Measurements from ENCODE around the gene SEPTIN1.

The SEPTIN1 gene

DNA sequence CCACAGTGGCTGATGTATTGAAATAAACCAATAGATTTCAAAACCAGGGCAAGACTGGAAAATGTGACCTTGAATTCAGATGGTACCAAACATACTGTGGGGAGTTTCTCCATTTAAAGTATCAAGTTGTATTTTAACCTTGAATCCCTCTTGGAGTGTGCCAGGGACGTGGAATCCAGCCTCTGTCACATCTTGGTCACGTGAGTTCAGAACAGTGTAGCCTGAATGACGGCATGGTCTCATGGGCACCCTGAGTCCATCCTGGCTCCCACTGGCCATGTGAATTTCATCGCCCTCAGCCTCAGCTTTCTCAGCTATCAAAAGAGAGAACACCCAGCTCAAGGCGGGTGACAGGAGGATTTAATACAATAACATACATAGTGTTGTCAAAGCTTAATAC is 31.8 kb upstream of the SEPTIN1 start:
- H3K27ac ChIP-seq (replicated peaks; ENCODE audit: low read length): no peak overlapping the region
- no peak overlapping the region for H2AK5ac ChIP-seq (ENCODE audit: low read depth, low read length)
- no peak for DNase-seq (ENCODE audit: low spot score)
- no peak overlapping the region for H3K14ac ChIP-seq (ENCODE audit: low read length)
- WGBS, 2 donors (ENCODE audit: extremely low coverage in 2 of 2, insufficient read length in 2 of 2, insufficient replicate concordance in 1 of 2): no CpG with 5 or more reads among the region's 5 CpGs
- H3K79me1 ChIP-seq (ENCODE audit: low read depth, low read length): peaks cover 5% of the 10 kb centered on the region
- H3K9ac ChIP-seq (ENCODE audit: low read depth, low read length, poor library complexity): no peak overlapping the region
- H3K4ac ChIP-seq (ENCODE audit: low read length): no peak overlapping the region
- H4K91ac ChIP-seq (ENCODE audit: low read depth, low read length, poor library complexity): no peak overlapping the region
- no peaks in the 10 kb centered on the region for H3K27me3 ChIP-seq (ENCODE audit: control insufficient read depth in 3 of 3, insufficient read depth in 3 of 3, low read depth in 1 of 3, low read length in 3 of 3)
- H2AFZ ChIP-seq (ENCODE audit: low read length): no peak overlapping the region
- no peak overlapping the region for H2BK5ac ChIP-seq (ENCODE audit: low read length)
- H3K4me3 ChIP-seq (ENCODE audit: low read length in 2 of 2): no peak overlapping the region
- H3K36me3 ChIP-seq (replicated peaks in 1 of 2; ENCODE audit: control insufficient read depth in 2 of 2, insufficient read depth in 2 of 2, low read length in 2 of 2): peaks cover 19 to 80% of the 10 kb centered on the region in 2 donors
- H3K18ac ChIP-seq (ENCODE audit: low read length): no peak overlapping the region
- no peaks in the 10 kb centered on the region for H3K9me3 ChIP-seq (replicated peaks in 1 of 2; ENCODE audit: control insufficient read depth in 2 of 2, insufficient read depth in 1 of 2, low read depth in 1 of 2, low read length in 2 of 2)
- H2BK120ac ChIP-seq (ENCODE audit: low read depth, low read length): no peak overlapping the region
- H2BK12ac ChIP-seq (ENCODE audit: low read length): no peak overlapping the region
- no peak overlapping the region for H4K8ac ChIP-seq (ENCODE audit: low read depth, low read length)
- H3K4me2 ChIP-seq (ENCODE audit: insufficient read depth, low read length, poor library complexity, severe bottlenecking): no peak overlapping the region
- H2BK15ac ChIP-seq (ENCODE audit: low read length): no peak overlapping the region
- H3K23ac ChIP-seq (ENCODE audit: low read depth, low read length, poor library complexity): no peak overlapping the region
- peaks cover 2 to 3% of the 10 kb centered on the region in 2 donors for H3K4me1 ChIP-seq (ENCODE audit: control insufficient read depth in 2 of 2, insufficient read depth in 1 of 2, low read depth in 1 of 2, low read length in 2 of 2)

DNA sequence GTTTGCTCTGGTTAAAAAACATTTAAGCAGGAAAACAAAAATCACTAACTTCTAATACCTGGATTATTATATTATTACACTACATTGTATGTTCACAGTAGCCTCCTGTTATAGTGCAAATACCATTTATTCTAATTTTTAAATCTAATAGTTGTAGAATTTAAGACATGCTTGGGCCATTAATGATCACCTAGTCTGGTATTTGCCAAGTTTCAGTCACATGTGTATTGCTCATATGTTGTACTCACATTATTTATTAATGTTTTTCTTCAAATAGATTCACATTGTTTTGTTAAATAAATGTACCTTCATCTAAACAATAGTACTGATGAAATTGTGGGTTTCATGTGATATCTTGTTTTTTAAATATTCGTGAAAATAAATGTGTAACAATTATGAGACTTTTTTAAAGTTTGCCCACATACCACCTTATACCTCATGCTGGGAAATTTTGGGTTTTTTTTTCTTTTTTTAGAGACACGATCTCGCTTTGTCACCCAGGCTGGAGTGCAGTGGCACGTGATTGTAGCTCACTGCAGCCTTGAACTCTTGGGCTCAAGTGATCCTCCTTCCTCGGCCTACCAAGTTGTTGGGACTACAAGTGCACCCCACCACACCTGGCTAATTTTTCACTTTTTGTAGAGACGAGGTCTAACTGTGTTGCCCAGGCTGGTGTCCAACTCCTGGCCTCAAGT is 30.9 kb upstream of the SEPTIN1 start:
- Histone ChIP-seq H3K4me2 (ENCODE audit: insufficient read depth, low read length, poor library complexity, severe bottlenecking) (no peak overlapping the region), H3K23ac (ENCODE audit: low read depth, low read length, poor library complexity) (no peak overlapping the region), H2BK120ac (ENCODE audit: low read depth, low read length) (no peak overlapping the region), H2BK5ac (ENCODE audit: low read length) (no peak overlapping the region), H2AFZ (ENCODE audit: low read length) (no peak overlapping the region), H3K36me3 (replicated peaks in 1 of 2; ENCODE audit: control insufficient read depth in 2 of 2, insufficient read depth in 2 of 2, low read length in 2 of 2) (peaks cover 19 to 78% of the 10 kb centered on the region in 2 donors), H3K79me1 (ENCODE audit: low read depth, low read length) (peaks cover 5% of the 10 kb centered on the region), H3K4me3 (ENCODE audit: low read length in 2 of 2) (no peak overlapping the region), H2AK5ac (ENCODE audit: low read depth, low read length) (no peak overlapping the region), H3K14ac (ENCODE audit: low read length) (no peak overlapping the region), H3K4ac (ENCODE audit: low read length) (no peak overlapping the region), H2BK12ac (ENCODE audit: low read length) (no peak overlapping the region), H3K4me1 (ENCODE audit: control insufficient read depth in 2 of 2, insufficient read depth in 1 of 2, low read depth in 1 of 2, low read length in 2 of 2) (peaks cover 4 to 6% of the 10 kb centered on the region in 2 donors), H3K27me3 (ENCODE audit: control insufficient read depth in 3 of 3, insufficient read depth in 3 of 3, low read depth in 1 of 3, low read length in 3 of 3) (no peaks in the 10 kb centered on the region), H4K8ac (ENCODE audit: low read depth, low read length) (no peak overlapping the region), H3K9ac (ENCODE audit: low read depth, low read length, poor library complexity) (no peak overlapping the region), H2BK15ac (ENCODE audit: low read length) (no peak overlapping the region), H3K27ac (replicated peaks; ENCODE audit: low read length) (no peak overlapping the region), H3K9me3 (replicated peaks in 1 of 2; ENCODE audit: control insufficient read depth in 2 of 2, insufficient read depth in 1 of 2, low read depth in 1 of 2, low read length in 2 of 2) (no peaks in the 10 kb centered on the region), H3K18ac (ENCODE audit: low read length) (no peak overlapping the region), H4K91ac (ENCODE audit: low read depth, low read length, poor library complexity) (no peak overlapping the region)
- no CpG with 5 or more reads among the region's 6 CpGs for WGBS, 2 donors (ENCODE audit: extremely low coverage in 2 of 2, insufficient read length in 2 of 2, insufficient replicate concordance in 1 of 2)
- DNase-seq (ENCODE audit: low spot score): no peak

DNA sequence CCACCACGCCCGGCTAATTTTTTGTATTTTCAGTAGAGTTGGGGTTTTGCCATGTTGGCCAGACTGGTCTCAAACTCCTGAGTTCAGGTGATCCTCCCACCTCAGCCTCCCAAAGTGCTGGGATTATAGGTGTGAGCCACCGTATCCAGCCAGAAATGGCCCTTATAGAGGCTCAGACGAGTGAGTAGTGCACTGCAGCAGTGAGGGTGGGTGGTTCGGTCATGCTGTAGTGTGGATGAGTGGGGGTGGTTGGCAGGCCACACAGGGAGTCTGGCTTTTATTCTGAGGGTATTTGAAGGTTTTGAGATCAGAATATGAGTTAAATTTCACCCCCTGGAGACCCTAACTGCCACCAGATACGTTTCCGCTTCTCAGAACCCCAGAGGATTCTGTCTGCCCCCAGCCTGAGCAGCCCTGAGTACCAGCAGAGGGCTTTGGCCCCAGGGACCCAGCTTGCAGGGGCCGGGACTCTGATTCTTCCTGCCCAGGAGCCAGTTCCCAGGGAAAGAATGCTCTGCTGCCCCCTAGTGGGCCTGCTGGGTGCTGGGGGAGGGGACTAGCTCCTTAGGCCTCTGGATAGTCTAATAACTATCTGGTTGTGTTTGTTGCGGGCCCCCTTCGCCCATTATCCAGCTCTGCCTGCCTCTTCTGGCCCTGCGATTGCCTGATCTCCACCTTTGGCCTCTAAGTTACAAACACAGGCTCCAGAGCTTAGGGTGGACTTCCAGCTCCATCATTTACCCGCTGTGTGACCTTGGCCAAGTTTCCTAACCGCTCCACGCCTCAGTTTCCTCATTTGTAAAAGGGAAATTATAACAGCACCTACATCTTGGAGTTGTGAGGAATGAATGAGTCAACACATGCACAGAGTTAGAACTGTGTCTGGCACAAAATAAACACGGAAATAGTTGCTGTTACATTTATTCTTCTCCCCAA is 27.0 kb upstream of the SEPTIN1 start:
- Histone ChIP-seq H3K9ac (ENCODE audit: low read depth, low read length, poor library complexity) (no peak overlapping the region), H3K36me3 (replicated peaks in 1 of 2; ENCODE audit: control insufficient read depth in 2 of 2, insufficient read depth in 2 of 2, low read length in 2 of 2) (peaks cover 19 to 51% of the 10 kb centered on the region in 2 donors), H3K14ac (ENCODE audit: low read length) (no peak overlapping the region), H3K79me1 (ENCODE audit: low read depth, low read length) (peaks cover 6% of the 10 kb centered on the region), H2AFZ (ENCODE audit: low read length) (no peak overlapping the region), H3K4me2 (ENCODE audit: insufficient read depth, low read length, poor library complexity, severe bottlenecking) (no peak overlapping the region), H2BK12ac (ENCODE audit: low read length) (no peak overlapping the region), H3K27ac (replicated peaks; ENCODE audit: low read length) (no peak overlapping the region), H3K4me3 (ENCODE audit: low read length in 2 of 2) (no peak overlapping the region), H3K9me3 (replicated peaks in 1 of 2; ENCODE audit: control insufficient read depth in 2 of 2, insufficient read depth in 1 of 2, low read depth in 1 of 2, low read length in 2 of 2) (no peaks in the 10 kb centered on the region), H4K91ac (ENCODE audit: low read depth, low read length, poor library complexity) (no peak overlapping the region), H3K27me3 (ENCODE audit: control insufficient read depth in 3 of 3, insufficient read depth in 3 of 3, low read depth in 1 of 3, low read length in 3 of 3) (no peaks in the 10 kb centered on the region), H2AK5ac (ENCODE audit: low read depth, low read length) (no peak overlapping the region), H3K4me1 (ENCODE audit: control insufficient read depth in 2 of 2, insufficient read depth in 1 of 2, low read depth in 1 of 2, low read length in 2 of 2) (peaks cover 9 to 15% of the 10 kb centered on the region in 2 donors), H2BK15ac (ENCODE audit: low read length) (no peak overlapping the region), H4K8ac (ENCODE audit: low read depth, low read length) (no peak overlapping the region), H3K18ac (ENCODE audit: low read length) (no peak overlapping the region), H2BK5ac (ENCODE audit: low read length) (no peak overlapping the region), H3K23ac (ENCODE audit: low read depth, low read length, poor library complexity) (no peak overlapping the region), H2BK120ac (ENCODE audit: low read depth, low read length) (no peak overlapping the region), H3K4ac (ENCODE audit: low read length) (no peak overlapping the region)
- no CpG with 5 or more reads among the region's 15 CpGs for WGBS, 2 donors (ENCODE audit: extremely low coverage in 2 of 2, insufficient read length in 2 of 2, insufficient replicate concordance in 1 of 2)
- DNase-seq (ENCODE audit: low spot score): peak; percentile 87
